Dermis blood vessel endothelial cell (primary cell): ENCODE results near the gene GALNT7. TPM values are rescaled to one million over a fixed set of nuclear protein-coding genes. Genes with fewer than 3 reads are reported as not detected.
"Not testable (repeated sequence)": the region's sequence is repeated elsewhere in the genome, so short reads cannot be mapped to it uniquely, and the experiment has no call there.

Experiments
- DNase-seq: peaks from one replicate; pipeline ENCODE4 v3.0.0; 2010
- total RNA-seq: library from RNA; depleted of rRNA; stranded (reverse); fragments of >200 nt; gene quantifications from 2 replicates; pipeline ENCODE4 v1.2.3, GENCODE V29; 2014

GALNT7 gene
- total RNA-seq, 1 donor from 2014 or later: 29.3 TPM

DNA sequence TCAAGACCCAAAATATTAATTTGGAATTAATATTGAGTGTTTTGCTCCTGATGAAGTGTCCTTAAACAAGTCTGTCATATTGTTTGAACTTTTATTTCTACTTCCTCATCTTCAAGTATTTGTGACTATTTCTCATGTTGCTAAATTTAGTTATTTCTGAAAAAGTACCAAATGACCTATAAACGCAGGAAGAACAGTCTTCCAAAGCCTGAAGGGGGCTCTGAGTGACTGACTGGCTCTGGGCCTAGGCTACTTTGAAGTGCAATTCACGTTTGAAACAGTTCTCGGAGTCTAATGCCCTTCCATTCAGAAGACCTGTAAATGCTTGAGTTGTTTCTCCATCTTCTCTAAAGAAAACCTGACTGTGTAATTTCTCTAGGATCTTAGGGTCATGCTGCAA is 26.5 kb downstream of the GALNT7 start:
- DNase-seq: no peak

DNA sequence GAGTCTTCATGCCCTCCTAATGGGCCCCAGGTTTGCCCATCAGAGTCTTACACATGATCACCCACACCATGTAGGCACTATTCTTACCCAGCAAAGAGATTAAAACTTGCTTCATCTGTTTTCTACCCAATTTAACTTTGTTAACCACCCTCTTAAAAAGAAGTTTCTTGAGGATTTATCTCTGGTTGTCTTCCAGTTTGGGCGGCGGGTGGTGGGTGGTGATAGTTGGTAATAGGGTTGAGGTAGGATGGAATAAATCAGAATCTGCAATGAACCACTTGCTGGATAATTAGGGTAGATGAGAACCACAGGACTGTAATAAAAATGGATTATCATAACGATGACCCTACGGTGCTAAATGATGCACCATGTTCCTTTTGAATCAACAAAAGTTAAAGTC is 30.9 kb downstream of the GALNT7 start:
- no peak for DNase-seq

DNA sequence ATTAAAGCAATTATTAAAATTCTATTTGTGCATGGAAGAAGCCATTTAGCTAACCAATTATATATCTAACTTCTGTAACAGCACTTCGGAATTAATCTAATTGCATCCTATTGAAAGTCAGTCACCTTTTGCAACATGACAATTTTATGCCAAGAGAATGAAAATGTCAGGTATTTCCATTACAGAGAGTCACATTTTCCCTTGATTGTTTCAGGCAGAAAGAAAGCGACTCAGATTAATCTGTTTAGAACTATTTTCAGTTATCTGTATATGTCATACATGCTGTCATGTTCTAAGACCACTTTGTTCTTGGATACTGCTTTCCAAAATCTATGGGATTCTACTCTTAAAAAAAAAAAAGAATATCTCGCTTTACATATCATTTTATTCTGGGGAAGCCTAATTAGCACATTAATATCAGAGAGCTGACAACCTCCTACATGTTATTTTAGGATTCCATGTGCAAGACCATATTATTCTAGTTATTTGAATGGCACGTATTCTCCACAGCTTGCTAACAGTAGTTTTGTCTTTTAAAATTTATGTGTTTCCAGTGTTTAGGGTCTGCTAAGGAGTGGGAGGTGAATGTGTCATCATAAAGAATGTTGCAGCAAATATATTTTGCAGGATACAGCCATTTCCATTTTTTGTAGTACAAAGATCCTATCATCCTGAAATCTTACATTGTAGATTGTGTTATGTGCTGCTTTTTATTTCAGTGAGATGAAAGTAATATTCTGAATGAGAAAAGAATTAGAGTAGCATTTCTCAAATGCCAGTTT is 31.7 kb downstream of the GALNT7 start:
- peak; percentile 43 for DNase-seq

DNA sequence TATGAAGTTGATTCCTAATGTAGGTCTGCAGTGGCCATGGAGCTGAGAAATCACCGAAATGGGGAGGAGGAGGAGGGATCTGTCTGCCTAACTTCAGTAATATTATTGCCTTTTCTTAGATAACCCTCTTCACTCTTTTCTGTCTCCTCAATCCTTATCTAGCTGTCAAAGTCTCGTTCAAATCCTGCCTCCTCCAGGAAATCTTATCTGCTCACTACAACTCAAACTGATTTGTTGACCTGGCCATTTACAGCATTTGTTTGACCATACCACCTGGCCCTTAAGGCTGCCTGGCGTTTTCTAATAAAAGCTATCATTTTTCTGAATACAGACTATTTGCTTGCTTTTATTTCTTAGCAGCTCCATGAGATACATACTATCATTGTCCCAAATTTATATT is 33.8 kb downstream of the GALNT7 start:
- no peak for DNase-seq

DNA sequence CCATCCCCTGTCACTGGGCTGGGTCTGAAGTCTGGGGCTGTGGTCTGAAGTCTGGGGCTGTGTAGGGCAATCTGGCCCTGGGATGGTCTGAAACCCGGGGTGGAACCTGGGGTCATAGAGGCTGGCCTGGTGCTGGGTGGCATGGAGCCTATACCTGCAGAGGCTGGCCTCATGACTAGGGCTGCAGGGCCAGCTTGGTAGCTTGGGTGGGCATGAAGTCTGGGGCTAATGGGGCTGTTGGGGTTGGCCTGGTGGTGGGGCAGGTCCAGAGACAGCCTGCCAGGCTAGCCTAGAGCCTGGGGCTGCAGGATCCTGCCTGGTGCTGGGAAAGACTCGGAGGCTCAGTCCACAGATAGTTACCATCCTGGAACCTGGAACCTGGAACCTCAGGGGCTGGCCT is 37.0 kb downstream of the GALNT7 start:
- no peak for DNase-seq

GRCh38 chr4:173208420-173208819 is 39.8 kb downstream of the GALNT7 start:
- no peak for DNase-seq

- DNase-seq: no peak
These were observed 42.6 kb downstream of the GALNT7 start for GRCh38 chr4:173211222-173211621.

DNA sequence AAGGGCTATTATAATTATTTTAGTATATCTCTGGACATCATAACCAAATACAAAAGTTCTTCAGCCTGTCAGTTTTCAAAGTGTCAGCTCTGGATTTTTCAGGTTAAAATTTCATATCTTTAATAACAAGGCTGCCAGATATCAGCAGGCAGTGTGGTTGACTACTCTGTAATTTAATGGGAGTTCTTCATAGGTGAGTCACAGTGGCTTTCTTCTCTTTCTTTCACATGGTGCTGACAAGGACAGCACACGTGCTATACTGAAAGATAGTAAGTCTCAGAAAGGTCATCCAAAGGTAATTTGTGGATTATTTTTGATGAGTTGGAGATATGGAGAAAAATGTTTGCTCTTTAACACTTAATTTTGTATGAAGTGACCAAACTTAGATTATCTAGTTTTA is 43.2 kb downstream of the GALNT7 start:
- DNase-seq: peak; percentile 70

GRCh38 chr4:173212379-173212778 is 43.8 kb downstream of the GALNT7 start:
- no peak for DNase-seq

- no peak for DNase-seq
These were observed 44.7 kb downstream of the GALNT7 start for GRCh38 chr4:173213296-173213695.

GRCh38 chr4:173214231-173214630 is 45.6 kb downstream of the GALNT7 start:
- no peak for DNase-seq

GRCh38 chr4:173214661-173215060 is 46.0 kb downstream of the GALNT7 start:
- no peak for DNase-seq

- DNase-seq: no peak
These were observed 48.5 kb downstream of the GALNT7 start for GRCh38 chr4:173217075-173217474.

DNA sequence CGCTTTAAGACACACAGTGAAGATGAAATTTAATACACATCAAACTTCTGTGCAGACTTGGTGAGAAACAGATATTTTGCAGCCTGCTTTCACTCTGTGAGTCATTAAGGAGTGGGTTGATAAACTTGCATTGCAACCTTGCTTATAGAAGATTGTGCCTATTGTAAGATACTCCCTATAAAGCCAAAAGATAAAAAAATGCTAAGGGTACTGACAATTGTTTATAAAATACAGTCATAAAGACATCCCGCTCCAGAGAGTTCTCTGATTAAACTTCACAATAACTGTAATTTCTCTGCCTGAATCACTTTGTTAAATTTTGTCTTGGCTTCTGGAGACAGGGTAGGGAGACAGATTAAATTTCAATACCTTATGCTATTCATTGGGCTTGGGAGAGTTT is 49.1 kb downstream of the GALNT7 start:
- peak; percentile 13 for DNase-seq

- peak; percentile 50 for DNase-seq
These were observed 50.0 kb downstream of the GALNT7 start for GRCh38 chr4:173218411-173219125.

DNA sequence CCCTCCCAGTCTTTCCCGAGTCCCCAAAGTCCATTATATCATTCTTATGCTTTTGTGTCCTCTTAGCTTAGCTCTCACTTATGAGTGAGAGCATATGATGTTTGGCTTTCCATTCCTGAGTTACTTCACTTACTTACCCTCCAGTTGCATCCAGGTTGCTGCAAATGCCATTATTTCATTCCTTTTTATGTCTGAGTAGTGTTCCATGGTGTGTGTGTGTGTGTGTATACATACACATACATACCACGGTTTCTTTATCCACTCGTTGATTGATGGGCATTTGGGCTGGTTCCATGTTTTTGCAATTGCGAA is 50.5 kb downstream of the GALNT7 start:
- not testable (repeated sequence) for DNase-seq

GRCh38 chr4:173223743-173224142 is 55.1 kb downstream of the GALNT7 start:
- no peak for DNase-seq

GRCh38 chr4:173226401-173226888 is 57.8 kb downstream of the GALNT7 start:
- no peak for DNase-seq

DNA sequence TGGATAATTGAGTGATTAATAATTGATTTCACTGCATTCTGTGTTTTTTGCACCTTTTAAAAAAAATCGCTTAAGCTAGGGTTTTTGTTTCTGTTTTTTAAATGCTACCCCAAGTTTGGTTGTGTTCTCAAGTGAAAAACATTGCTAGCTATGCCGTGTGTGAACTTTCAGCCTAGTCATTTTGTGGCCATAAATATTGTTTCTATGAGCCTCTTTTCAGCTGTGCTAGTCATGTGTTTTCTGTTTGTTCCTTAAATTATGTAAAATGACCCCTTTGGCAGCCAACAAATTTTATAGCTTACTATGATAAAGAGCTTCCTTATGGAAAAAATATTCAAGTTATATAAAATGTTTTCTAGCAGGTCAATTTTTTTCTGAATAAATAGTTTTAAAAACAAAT is 59.1 kb downstream of the GALNT7 start:
- DNase-seq: no peak

- no peak for DNase-seq
These were observed 61.5 kb downstream of the GALNT7 start for GRCh38 chr4:173230062-173230461.

DNA sequence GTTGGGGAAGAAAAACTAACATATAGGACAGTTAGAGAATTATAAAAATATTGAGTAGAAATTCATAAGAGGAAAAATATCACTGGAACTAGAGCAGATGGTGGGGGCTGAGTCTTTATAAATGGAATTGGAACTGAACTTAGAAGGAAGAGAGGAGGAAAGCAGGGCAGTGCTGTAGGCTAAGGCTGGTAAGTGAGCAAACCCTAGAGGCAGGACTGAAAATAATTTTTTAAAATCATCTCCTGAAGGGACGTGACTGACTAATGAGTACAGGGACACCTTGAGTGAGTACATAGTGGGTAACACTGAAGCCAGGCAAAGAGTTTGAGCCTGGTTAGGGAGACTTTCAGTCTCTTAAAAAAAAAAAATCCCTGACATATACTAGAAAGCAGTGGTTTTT is 63.3 kb downstream of the GALNT7 start:
- peak; percentile 72 for DNase-seq

GRCh38 chr4:173233857-173234256 is 65.2 kb downstream of the GALNT7 start:
- DNase-seq: no peak

DNA sequence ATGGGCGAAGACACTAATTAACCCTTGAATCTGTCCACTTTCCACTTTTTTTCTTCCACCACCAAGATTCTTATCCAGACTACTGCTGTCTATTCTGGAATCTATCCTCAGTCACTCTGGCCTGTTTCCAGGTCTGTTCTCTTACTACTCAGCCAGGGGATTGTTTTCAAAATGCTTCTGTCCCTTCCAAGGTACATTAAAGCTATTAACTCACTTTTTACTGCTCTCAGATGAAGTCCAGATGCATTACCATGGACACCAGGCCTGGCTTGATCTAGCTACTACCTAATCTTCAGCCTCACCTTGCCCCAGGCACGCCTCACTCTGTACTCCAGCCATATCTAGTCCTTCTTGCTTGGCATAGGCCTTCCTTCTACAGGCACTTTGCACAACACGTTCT is 66.4 kb downstream of the GALNT7 start:
- DNase-seq: no peak

GRCh38 chr4:173236301-173236700 is 67.7 kb downstream of the GALNT7 start:
- no peak for DNase-seq
